Measurements from ENCODE around the gene HDAC4.

The HDAC4 gene

DNA sequence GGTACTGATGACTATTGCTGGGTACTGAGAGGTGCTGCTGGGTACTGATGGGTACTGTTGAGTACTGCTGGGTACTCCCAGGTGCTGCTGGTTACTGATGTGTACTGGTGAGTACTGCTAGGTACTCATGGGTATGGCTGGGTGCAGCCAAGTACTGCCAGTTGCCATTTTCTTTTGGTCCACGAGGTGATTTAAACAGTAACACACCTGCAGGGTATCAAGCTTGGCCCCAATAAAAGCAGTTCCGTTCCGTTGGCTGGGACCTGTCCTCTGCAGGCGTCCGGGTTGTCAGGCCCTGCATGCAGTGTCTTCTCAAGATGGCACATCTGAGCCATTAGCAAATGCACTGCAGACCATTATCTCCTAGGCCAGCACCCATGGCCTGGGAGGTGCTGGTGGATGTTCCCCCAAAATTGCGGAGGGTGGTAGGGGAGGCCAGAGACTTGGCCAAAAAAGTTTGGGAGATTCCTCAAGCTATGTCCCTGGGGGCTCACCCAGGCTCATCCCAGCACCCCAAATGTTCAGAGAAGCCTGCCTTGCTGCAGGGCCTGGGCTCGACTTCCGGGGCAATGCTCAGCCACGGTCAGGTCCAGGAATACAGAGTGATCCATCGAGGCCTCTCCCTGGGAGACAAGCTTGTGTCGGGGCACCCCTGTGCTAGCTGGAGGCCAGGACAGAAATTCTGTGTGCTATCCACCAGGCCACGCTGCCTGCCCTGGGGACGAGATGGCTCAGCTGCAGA lies 387.7 kb downstream of the HDAC4 start:
- no peak for DNase-seq

DNA sequence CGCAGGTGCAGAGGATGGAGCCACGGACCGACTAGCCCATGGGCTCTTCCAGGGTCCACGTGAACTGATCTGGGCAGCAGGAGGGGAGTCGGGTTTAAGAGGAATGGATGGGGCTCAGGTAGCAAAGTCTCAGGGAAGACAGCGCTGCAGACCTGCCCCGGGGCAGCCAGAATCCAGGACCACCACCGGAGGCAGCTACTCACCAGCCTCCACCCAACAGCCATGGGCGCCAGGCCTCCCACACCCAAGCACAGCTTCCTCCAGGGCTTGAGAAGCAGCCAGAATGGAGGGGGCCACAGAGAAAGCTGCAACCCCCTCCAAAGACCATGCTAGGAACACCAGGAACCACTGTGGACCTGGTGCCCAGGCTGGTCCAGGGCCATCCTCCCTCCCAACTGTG lies 388.6 kb downstream of the HDAC4 start:
- no peak for DNase-seq

DNA sequence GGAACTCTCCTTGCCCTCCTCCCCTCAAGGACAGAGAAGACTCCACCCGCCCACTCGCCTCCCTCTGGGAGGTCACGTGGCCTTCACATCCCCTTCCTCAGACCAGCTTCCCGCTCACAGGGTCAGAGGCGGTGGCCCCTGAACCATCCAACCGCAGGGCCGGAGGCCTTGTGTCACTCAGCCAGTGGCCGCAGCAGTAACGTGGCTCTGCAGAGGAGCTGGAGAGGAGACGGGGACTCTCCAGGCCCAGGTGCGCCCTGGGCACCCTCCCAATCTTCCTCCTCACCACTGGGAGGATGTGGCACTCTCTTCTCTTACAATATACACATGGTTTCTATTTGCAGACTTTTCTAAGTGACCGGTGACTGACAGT lies 391.2 kb downstream of the HDAC4 start:
- DNase-seq, result peak; percentile 79

DNA sequence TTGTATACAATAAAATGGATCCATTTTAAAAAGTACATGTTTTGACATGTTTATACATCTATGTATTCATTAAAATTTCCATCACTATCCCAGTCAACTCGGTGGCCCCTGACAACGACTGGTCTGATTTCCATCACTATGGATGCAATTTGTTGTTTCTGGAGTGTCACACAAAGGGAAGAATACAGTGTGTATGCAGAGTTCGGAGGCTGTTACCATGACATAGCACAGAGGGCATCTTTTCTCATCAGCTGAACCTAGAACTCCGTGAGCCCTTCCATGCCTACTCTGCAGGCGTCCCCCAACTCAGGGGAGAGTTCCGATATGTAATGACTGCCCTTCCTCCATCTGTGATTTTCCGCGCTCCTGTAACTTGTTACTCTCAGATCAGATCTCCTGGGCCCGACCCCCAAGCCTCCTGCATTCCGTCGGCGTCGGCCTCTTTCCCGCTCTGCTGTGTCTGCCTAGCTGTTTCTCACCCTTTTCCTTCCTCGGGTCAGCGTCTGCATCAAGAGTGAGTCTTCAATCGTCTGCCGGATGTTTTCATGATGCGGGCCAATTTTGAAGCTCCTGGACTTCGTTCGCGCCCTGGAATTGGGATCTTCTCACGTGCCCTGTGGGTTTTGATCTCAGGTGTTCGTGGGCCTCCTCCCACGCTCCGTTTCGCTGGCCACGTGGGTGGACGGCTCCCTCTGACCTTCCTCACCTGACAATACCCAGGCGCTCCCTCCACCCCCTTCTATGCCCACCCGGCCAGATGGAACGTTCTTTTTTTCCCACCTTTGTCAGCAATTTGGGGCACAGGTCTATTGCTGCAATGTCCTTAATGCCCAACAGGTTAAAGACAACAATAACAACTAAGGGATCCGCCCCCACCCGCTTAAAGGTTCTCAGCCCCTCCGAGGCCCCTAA lies 391.9 kb downstream of the HDAC4 start:
- no peak for DNase-seq

DNA sequence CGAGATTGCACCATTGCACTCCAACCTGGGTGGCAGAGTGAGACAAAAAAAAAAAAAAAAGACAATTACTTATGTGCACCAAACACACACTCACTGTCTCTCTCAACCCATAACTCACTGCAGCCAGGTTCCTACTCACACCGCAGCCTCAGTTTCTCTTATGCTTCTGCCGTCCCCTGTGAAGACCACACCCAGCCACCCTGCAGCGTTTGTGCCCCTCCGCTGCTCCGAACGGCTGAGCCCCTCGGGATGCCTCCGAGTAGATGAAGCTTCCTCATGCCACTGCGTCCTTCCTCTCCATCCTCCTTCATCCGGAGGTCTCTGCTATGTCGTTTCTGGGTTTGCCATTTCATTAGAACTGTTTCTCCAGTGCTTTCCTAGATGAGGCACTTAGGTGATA lies 392.8 kb downstream of the HDAC4 start:
- DNase-seq, result no peak

DNA sequence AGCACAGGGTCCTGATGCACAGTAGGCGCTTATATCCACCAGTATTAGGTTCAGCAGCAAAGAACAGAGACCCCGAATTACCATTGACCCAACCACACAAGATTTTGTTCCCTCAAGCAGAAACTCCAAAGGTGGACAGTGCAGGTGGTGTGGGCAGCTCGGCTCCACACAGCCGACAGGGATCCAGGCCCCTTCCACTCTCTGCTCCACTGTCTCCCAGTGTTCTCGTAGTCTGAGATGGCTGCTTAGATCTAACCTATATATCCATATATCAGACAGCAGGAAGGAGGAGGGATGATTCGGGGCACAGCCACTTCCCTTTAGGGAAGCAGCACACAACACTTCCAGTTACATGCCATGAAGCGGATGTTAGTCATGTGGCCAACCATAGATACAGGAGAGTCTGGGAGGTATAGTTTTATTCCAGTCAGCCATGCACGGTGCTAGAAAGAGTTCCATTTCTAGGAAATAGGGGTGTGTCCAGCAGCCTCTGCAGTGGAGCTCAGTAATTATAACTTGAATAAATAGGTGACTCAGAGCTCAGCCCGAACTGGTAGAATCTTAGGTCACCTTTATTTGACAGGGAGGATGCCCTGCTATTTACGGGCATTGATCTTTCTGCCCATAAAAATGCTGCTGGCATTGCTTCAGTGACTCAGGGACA lies 394.1 kb downstream of the HDAC4 start:
- no peak for DNase-seq

DNA sequence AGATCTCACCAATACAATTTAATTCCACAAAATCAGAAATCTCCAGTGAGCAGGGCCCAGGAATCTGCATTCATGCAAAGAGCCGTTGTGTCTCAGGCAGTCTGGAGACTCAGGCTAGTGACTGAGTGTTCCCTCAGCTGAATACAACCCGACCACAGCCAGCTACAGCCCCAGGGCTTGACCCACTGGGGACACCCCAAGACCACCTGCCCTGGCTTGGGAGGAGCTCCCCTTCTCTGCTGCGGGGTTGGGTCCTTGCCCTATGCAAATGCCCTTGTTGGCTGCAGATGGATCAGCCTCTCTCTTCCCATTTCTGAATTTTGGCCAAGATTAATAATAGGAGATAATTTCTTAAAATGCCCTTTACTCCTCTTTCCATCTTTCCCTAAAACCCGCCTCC lies 395.2 kb downstream of the HDAC4 start:
- DNase-seq, result no peak

DNA sequence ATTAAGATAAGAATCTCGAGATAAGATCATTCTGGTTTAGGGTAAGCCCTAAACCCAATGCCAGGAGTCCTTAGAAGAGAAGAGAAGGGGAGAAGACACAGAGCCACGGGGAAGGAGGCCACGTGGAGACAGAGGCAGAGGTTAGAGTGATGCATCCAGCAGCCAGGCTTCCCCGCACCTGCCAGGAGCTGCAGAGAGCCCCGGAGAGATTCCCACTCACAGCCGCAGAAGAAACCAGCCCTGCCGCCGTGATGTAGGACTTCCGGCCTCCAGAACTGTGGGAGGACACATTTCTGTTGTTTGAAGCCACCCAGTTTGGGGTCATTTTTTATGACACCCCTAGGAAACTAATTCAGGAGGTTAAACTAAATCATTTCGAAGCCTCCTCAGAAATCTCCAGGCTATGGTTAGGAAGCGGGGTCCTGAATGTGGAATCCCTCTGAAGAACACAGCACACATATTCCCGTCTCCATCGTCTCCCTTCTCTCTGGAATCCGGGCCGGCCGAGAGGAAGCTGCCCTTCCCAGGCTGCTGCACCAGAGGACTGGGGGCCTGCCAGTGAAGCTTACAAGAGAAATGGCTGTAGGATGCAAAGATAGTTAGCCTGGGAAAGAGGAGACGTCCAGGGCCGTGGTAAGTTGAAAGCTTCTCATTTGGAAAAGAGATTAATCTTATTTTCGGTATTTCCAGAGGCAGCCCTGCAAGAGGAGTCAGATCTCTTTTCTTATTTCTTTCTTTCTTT lies 396.4 kb downstream of the HDAC4 start:
- DNase-seq, result no peak

DNA sequence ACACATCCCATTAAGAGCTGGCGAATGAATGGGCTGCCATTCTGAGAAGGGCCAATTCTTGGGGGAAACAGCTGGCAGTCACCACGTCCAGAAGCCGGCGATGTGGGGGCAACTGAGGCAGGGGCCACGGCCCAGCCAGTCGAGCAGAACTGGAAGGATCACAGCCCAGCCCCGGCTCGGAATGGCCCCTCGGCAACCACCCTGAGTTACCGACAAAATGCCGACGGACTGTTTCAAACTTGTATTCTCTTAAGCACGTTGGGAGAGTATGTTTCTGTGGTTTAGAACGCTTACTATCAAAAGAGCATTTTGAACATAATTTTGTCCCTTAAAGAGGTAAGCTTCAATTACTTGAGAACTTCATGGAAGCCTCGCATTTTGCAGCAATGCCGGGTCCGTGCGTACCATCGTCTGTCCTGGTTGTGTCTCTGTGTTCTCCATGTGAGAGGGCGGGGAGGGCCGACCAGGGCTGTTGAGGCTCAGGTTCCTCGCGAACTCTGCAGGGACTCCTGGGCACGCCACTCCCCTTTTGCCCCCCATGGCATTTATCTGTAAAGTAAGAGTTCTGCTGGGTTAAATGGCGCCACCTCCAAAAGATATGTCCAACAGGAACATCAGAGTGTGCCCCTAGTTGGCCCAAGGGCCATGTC lies 397.1 kb downstream of the HDAC4 start:
- DNase-seq, result no peak

DNA sequence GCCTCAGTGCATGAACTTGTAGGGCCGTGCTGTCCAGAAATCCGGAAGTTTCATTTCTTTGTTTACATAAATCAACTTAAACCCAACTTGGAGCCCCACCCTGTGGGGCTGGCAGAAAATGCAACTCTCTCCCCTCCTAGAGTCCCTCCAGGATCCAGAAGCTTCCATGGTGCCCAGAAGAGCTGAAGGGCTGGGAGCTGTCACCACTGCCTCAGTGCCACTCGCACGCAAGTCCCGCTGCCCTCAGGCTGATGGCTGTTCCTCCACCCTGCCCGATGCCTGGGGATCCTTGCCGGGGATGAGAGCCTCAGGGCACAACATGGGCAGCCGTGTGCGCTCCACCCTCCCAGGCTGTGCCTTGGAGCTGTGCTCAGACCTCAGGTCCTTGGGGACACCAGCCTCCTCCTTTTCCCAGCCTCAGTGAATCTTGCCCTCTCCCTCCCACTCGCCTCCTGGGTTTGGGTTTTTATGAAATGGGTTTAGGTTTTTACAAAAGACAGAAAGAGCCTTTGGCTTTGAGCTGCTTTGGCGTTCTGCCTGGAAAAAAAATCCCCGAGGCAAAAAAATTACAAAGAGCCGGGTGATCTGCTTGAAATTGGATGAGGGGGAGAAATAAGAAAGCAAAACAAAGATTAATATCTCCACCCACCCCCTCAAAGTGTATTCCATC lies 397.7 kb downstream of the HDAC4 start:
- no peak for DNase-seq

DNA sequence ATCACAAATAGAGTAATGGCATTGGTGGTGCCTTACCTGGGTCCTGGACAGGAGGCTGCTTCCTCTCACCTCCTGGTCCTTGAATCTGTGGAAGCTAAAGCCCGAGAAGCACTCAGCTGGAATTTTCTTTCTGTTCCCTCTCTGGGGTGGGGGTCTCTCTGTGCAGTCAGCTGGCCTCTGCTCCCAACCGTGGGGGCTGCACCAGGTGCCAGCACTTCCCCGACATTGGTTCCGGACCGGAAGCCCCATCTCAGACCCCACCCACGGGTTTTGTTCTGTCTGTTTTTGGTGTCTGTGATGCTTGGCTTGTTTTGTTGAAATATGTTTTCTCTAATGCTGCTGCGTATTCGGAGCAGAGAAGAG lies 398.2 kb downstream of the HDAC4 start:
- DNase-seq, result no peak

DNA sequence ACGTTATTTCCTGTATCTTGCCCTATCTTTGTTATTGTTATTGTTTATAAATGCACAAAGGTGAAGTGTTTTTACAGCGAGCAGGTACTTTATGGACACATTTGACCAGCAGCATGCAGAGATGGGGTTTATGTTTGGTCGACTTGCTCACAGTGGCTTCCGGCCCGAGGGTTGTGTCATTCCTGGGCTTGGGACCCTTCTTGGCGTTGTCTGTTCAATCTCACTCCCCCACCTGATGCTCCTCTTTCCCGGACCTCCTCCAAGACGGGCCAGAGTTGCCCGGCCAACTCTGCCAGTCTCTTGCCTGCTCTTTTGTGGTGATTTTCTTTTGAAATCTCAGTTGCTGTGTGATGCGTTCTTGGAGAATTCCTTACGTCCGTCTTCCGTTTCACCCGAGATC lies 399.0 kb downstream of the HDAC4 start:
- DNase-seq, result no peak

DNA sequence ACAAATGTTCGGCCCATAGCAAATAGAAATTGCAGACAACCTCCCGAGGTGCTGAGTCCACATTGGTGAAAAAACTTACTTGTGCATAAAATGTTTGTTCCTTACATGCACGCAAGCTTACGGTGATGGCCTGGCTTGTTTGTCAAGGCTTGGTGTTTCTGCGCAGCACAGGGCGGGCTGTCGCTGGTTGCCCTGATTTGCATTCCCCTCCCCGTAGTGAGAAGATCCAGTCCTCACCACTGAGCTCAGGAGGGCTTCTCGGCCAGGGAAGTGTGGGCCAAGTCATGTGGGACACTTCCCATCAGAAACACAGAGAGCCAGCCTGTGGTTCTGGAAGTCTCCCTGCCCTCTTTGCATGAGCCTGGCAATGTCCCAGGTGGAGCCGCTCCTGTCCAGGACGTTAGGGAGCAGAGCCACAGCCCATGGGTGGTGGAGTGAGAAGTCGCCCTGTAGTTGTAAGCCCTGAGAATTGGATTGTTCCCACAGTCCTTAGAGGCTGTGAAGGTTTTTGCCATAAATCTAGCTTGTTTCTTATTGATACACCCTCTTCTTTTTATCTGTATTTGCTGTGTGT lies 400.2 kb downstream of the HDAC4 start:
- DNase-seq, result no peak

DNA sequence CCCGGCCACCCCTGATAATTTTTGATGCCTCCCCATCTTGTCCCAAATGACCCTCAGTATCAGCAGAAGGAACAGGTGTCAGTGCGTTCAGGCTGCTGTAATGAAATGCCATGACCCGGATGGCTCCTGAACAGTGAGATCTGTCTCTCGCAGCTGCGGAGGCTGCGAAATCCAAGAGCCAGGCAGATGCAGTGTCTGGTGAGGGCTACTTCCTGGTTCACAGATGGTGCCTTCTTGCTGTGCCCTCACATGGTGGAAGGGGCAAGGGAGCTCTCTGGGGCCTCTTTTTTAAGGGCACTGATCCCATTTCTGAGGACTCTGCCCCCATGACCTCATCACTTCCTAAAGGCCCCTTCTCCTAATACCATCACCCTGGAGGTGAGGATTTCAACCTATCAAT lies 400.7 kb downstream of the HDAC4 start:
- DNase-seq, result no peak

DNA sequence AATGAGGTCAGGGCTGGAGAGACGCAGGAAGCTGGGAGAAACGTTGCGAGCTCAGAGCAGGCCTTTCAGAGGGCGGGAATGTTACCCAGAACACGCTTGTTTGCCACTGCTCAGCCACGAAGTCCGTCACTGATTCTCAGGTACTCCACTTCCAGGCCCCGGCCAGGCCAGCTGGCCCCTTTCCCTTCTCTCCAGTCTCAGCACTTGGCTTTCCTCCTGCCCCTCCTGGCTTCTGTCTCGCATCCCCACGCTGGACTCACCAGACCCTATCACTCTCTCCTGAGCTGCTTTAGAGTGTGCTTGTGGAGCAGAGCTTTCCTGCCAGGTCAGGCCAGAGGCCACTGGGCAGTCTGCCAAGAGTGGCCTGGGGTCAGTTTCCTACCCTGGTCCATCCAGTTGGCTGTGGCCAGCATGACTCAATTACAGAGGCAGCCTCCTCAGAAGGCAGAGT lies 401.5 kb downstream of the HDAC4 start:
- no peak for DNase-seq

DNA sequence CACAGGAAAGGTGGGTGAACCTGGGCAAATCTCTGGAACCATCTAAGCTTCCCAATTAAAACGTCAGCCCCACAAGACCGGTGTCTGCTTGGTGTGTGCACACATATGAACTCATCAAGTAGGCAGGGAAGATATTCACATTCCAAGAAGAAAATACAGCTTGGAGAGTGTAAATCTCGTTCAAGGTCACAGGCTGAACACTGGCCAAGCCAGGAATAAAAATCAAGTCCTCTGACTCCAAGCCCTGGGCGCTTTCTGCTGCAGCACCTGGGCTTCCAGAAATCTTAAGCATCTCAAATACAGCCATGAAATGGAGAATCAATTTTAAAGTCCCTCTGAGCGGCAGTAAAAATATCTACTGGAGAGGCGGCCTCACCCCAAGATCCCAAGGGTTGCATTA lies 402.0 kb downstream of the HDAC4 start:
- DNase-seq, result no peak

Data from RPMI8226 (cell line).